KOPT-K1 (cell line): ENCODE data around the gene PDE10A.

ENCODE experiments used
- H3K27ac ChIP-seq: fragments of 200-600 bp; sonication (generic); 2 replicates; pipeline ENCODE4 v1.5.1; 2016; ENCODE audit warnings: antibody characterized with exemption, mild to moderate bottlenecking, low read depth, low read length; ENCODE audit not compliant: poor library complexity, severe bottlenecking
- H3K36me3 ChIP-seq: fragments of 200-600 bp; sonication (generic); 2 replicates; pipeline ENCODE4 v1.5.1; 2017; ENCODE audit warnings: antibody characterized with exemption, mild to moderate bottlenecking, low read length, moderate library complexity; ENCODE audit not compliant: insufficient read depth
- H3K9me3 ChIP-seq: fragments of 200-600 bp; sonication (generic); 2 replicates; pipeline ENCODE4 v1.5.1; 2017; ENCODE audit warnings: antibody characterized with exemption, low read length, mild to moderate bottlenecking; ENCODE audit not compliant: insufficient read depth, poor library complexity, severe bottlenecking

The PDE10A gene

GRCh38 chr6:165686596-165687365 lies 23.7 kb upstream of the PDE10A start:
- H3K9me3 ChIP-seq, result no peaks in the 10 kb centered on the region
- H3K36me3 ChIP-seq, result no peaks in the 10 kb centered on the region
- no peak overlapping the region for H3K27ac ChIP-seq

- Histone ChIP-seq H3K9me3 (no peaks in the 10 kb centered on the region), H3K36me3 (no peaks in the 10 kb centered on the region), H3K27ac (no peak overlapping the region)
Observed at GRCh38 chr6:165685302-165685701, 22.3 kb upstream of the PDE10A start.

- Histone ChIP-seq H3K9me3 (no peaks in the 10 kb centered on the region), H3K36me3 (no peaks in the 10 kb centered on the region)
Observed at GRCh38 chr6:165684333-165684732, 21.3 kb upstream of the PDE10A start.

GRCh38 chr6:165680975-165681374 lies 17.9 kb upstream of the PDE10A start:
- Histone ChIP-seq H3K9me3 (no peaks in the 10 kb centered on the region), H3K27ac (no peak overlapping the region), H3K36me3 (no peaks in the 10 kb centered on the region)

More at GRCh38 chr6:165684333-165684732, 21.3 kb upstream of the PDE10A start:
- H3K27ac ChIP-seq, result no peak overlapping the region

- no peaks in the 10 kb centered on the region for H3K9me3 ChIP-seq
- no peaks in the 10 kb centered on the region for H3K36me3 ChIP-seq
- no peak overlapping the region for H3K27ac ChIP-seq
Observed at GRCh38 chr6:165679326-165679725, 16.3 kb upstream of the PDE10A start.

GRCh38 chr6:165678904-165679303 lies 15.9 kb upstream of the PDE10A start:
- H3K9me3 ChIP-seq, result no peaks in the 10 kb centered on the region
- no peaks in the 10 kb centered on the region for H3K36me3 ChIP-seq
- no peak overlapping the region for H3K27ac ChIP-seq

GRCh38 chr6:165678429-165678828 lies 15.4 kb upstream of the PDE10A start:
- H3K36me3 ChIP-seq, result no peaks in the 10 kb centered on the region
- H3K9me3 ChIP-seq, result no peaks in the 10 kb centered on the region
- H3K27ac ChIP-seq, result no peak overlapping the region

- H3K9me3 ChIP-seq, result no peaks in the 10 kb centered on the region
- no peaks in the 10 kb centered on the region for H3K36me3 ChIP-seq
- H3K27ac ChIP-seq, result no peak overlapping the region
Observed at GRCh38 chr6:165677091-165677490, 14.1 kb upstream of the PDE10A start.

GRCh38 chr6:165676435-165677068 lies 13.5 kb upstream of the PDE10A start:
- Histone ChIP-seq H3K9me3 (no peaks in the 10 kb centered on the region), H3K27ac (no peak overlapping the region)

GRCh38 chr6:165675120-165675519 lies 12.1 kb upstream of the PDE10A start:
- H3K27ac ChIP-seq, result no peak overlapping the region
- H3K36me3 ChIP-seq, result no peaks in the 10 kb centered on the region
- H3K9me3 ChIP-seq, result no peaks in the 10 kb centered on the region

More at GRCh38 chr6:165676435-165677068, 13.5 kb upstream of the PDE10A start:
- no peaks in the 10 kb centered on the region for H3K36me3 ChIP-seq

GRCh38 chr6:165674155-165675029 lies 11.4 kb upstream of the PDE10A start:
- Histone ChIP-seq H3K27ac (no peak overlapping the region), H3K36me3 (no peaks in the 10 kb centered on the region), H3K9me3 (no peaks in the 10 kb centered on the region)

- Histone ChIP-seq H3K36me3 (no peaks in the 10 kb centered on the region), H3K27ac (no peak overlapping the region), H3K9me3 (no peaks in the 10 kb centered on the region)
Observed at GRCh38 chr6:165671222-165671768, 8.3 kb upstream of the PDE10A start.

GRCh38 chr6:165668951-165669350 lies 5.9 kb upstream of the PDE10A start:
- Histone ChIP-seq H3K27ac (no peak overlapping the region), H3K36me3 (no peaks in the 10 kb centered on the region), H3K9me3 (peaks cover 2% of the 10 kb centered on the region)

GRCh38 chr6:165665384-165665672 lies 2.3 kb upstream of the PDE10A start:
- Histone ChIP-seq H3K27ac (no peak overlapping the region), H3K36me3 (no peaks in the 10 kb centered on the region), H3K9me3 (peaks cover 17% of the 10 kb centered on the region)
